Measurements from ENCODE around the gene ENG. TPM values are rescaled to one million over a fixed set of nuclear protein-coding genes. Genes with fewer than 3 reads are reported as not detected.
A peak's percentile ranks its signal among the peaks of the same experiment; 100 is the strongest.

The ENG gene
- total RNA-seq, 1 donor from 2014 or later: 9.4 TPM

DNA sequence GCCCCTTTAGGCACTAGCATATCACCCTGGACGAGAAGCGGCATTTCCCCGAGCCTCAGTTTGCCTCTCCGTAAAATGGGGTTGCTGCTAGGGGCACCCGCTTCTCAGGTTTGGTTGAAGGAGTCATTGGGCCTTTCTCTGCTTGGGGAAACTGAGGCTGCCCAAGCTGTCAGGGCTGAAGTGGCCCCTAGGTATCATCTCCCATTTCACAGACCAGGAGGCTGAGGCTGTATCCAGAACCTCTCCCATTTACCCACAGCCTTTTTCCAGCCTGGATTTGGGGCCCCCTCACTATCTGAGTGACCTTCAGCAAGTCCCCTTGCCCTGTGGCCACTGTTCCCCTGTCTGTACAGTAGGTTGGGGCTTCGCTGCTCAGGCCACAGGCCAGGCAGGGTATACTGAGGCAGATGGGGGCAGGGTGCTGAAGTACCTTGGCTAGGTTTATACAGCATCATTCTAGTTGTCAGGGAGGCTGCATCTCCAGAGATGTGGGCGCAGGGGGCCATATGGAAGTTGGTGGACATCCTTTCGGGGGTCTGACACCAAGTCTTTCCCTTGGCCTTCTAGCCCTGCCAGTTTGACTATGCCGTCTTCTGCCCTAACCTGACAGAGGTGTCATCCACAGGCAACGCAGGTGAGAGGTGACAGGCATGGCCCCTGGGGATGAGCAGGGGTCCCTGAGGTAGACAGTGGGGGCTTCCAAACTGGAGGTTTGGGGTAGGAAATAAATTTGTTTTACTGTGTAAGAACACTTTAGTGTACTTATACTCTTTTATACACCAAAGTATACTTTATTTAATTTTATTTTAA is 43.9 kb downstream of the ENG start:
- Histone ChIP-seq H3K4me1 (ENCODE audit: control insufficient read depth in 3 of 3, insufficient read depth in 3 of 3, low read length in 3 of 3) (peaks cover 0 to 4% (median 3%) of the 10 kb centered on the region in 3 donors), H3K4me3 (ENCODE audit: low read length in 3 of 3) (no peak overlapping the region), H3K27ac (ENCODE audit: low read depth, low read length) (no peak overlapping the region), H3K9me3 (ENCODE audit: control insufficient read depth in 3 of 3, low read length in 3 of 3) (no peaks in the 10 kb centered on the region), H3K27me3 (ENCODE audit: control insufficient read depth in 3 of 3, insufficient read depth in 3 of 3, low read length in 3 of 3) (no peaks in the 10 kb centered on the region), H3K36me3 (ENCODE audit: control insufficient read depth in 3 of 3, insufficient read depth in 3 of 3, low read length in 3 of 3) (peaks cover 58 to 67% (median 58%) of the 10 kb centered on the region in 3 donors), H3K9ac (ENCODE audit: low read depth in 1 of 3, low read length in 3 of 3) (no peak overlapping the region)

DNA sequence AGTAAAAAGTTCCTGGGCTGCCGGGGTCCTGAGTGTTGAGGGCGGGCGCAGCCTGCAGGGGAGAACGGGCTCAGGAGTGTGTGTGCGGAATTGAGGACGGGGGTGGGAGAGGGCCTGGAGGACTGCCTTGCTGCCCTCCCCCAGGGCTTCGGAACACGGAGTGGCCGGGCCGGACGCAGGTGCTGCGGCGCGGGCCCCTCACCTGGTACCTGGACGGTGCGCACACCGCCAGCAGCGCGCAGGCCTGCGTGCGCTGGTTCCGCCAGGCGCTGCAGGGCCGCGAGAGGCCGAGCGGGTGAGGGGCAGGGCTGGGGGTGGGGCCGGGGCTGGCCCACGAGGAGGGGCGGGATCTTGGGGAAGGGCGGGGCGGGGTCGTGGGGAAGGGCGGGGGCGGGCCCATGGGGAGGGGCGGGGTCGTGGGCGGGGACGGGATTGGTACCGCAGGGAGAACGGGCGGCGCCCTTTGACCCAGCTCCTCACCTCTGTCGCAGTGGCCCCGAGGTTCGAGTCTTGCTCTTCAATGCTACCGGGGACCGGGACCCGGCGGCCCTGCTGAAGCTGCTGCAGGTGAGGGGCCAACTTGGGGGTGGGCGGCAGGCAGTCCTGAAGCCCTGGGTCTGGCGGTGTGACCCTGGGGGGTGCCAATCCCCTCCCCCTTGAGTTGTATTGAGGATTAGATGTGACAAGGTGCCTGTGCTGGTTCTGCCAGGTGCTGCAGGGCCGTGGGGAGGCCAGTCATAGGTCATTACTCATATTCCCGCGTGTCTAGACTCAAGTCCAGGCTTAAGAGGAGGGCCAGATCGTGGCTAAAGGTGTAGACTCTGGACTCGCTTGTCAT is 44.7 kb downstream of the ENG start:
- Histone ChIP-seq H3K27me3 (ENCODE audit: control insufficient read depth in 3 of 3, insufficient read depth in 3 of 3, low read length in 3 of 3) (no peaks in the 10 kb centered on the region), H3K36me3 (ENCODE audit: control insufficient read depth in 3 of 3, insufficient read depth in 3 of 3, low read length in 3 of 3) (peaks cover 52 to 59% (median 52%) of the 10 kb centered on the region in 3 donors), H3K9ac (ENCODE audit: low read depth in 1 of 3, low read length in 3 of 3) (no peak overlapping the region), H3K4me3 (ENCODE audit: low read length in 3 of 3) (no peak overlapping the region), H3K4me1 (ENCODE audit: control insufficient read depth in 3 of 3, insufficient read depth in 3 of 3, low read length in 3 of 3) (peaks cover under 1 to 5% (median 3%) of the 10 kb centered on the region in 3 donors), H3K27ac (ENCODE audit: low read depth, low read length) (no peak overlapping the region), H3K9me3 (ENCODE audit: control insufficient read depth in 3 of 3, low read length in 3 of 3) (no peaks in the 10 kb centered on the region)

GRCh38 chr9:127809002-127809539 is 45.4 kb downstream of the ENG start:
- Histone ChIP-seq H3K4me1 (ENCODE audit: control insufficient read depth in 3 of 3, insufficient read depth in 3 of 3, low read length in 3 of 3) (peaks cover 7 to 12% (median 9%) of the 10 kb centered on the region in 3 donors), H3K36me3 (ENCODE audit: control insufficient read depth in 3 of 3, insufficient read depth in 3 of 3, low read length in 3 of 3) (peaks cover 50 to 56% (median 53%) of the 10 kb centered on the region in 3 donors), H3K4me3 (ENCODE audit: low read length in 3 of 3) (no peak overlapping the region), H3K27me3 (ENCODE audit: control insufficient read depth in 3 of 3, insufficient read depth in 3 of 3, low read length in 3 of 3) (no peaks in the 10 kb centered on the region), H3K9me3 (ENCODE audit: control insufficient read depth in 3 of 3, low read length in 3 of 3) (no peaks in the 10 kb centered on the region), H3K9ac (ENCODE audit: low read depth in 1 of 3, low read length in 3 of 3) (no peak overlapping the region), H3K27ac (ENCODE audit: low read depth, low read length) (no peak overlapping the region)

GRCh38 chr9:127808347-127809001 is 46.0 kb downstream of the ENG start:
- peaks cover 46 to 50% (median 47%) of the 10 kb centered on the region in 3 donors for H3K36me3 ChIP-seq (ENCODE audit: control insufficient read depth in 3 of 3, insufficient read depth in 3 of 3, low read length in 3 of 3)
- no peak overlapping the region for H3K4me3 ChIP-seq (ENCODE audit: low read length in 3 of 3)
- peaks cover 13 to 18% (median 15%) of the 10 kb centered on the region in 3 donors for H3K4me1 ChIP-seq (ENCODE audit: control insufficient read depth in 3 of 3, insufficient read depth in 3 of 3, low read length in 3 of 3)
- no peaks in the 10 kb centered on the region for H3K27me3 ChIP-seq (ENCODE audit: control insufficient read depth in 3 of 3, insufficient read depth in 3 of 3, low read length in 3 of 3)
- H3K9ac ChIP-seq (ENCODE audit: low read depth in 1 of 3, low read length in 3 of 3): no peak overlapping the region
- H3K9me3 ChIP-seq (ENCODE audit: control insufficient read depth in 3 of 3, low read length in 3 of 3): no peaks in the 10 kb centered on the region
- H3K27ac ChIP-seq (ENCODE audit: low read depth, low read length): no peak overlapping the region

DNA sequence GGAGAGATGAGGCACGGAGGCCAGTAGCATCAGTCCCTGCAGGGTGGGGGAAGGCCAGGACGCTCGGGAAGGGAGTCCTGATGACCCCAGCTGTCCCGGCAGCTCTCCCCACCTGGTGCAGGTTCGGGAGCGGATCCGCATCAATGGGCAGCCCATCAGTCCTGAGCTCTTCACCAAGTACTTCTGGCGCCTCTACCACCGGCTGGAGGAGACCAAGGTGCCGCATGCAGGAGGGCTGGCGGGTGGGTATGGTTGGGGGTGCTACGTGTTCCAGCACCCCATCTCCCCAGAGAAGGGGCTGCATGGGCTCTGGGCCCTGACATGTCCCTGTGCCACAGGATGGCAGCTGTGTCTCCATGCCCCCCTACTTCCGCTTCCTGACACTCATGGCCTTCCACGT is 47.6 kb downstream of the ENG start:
- H3K9me3 ChIP-seq (ENCODE audit: control insufficient read depth in 3 of 3, low read length in 3 of 3): no peaks in the 10 kb centered on the region
- H3K27me3 ChIP-seq (ENCODE audit: control insufficient read depth in 3 of 3, insufficient read depth in 3 of 3, low read length in 3 of 3): no peaks in the 10 kb centered on the region
- H3K36me3 ChIP-seq (ENCODE audit: control insufficient read depth in 3 of 3, insufficient read depth in 3 of 3, low read length in 3 of 3): peaks cover 38 to 41% (median 40%) of the 10 kb centered on the region in 3 donors
- H3K27ac ChIP-seq (ENCODE audit: low read depth, low read length): no peak overlapping the region
- H3K9ac ChIP-seq (ENCODE audit: low read depth in 1 of 3, low read length in 3 of 3): no peak overlapping the region
- no peak overlapping the region for H3K4me3 ChIP-seq (ENCODE audit: low read length in 3 of 3)
- H3K4me1 ChIP-seq (ENCODE audit: control insufficient read depth in 3 of 3, insufficient read depth in 3 of 3, low read length in 3 of 3): peaks cover 20 to 26% (median 25%) of the 10 kb centered on the region in 3 donors

DNA sequence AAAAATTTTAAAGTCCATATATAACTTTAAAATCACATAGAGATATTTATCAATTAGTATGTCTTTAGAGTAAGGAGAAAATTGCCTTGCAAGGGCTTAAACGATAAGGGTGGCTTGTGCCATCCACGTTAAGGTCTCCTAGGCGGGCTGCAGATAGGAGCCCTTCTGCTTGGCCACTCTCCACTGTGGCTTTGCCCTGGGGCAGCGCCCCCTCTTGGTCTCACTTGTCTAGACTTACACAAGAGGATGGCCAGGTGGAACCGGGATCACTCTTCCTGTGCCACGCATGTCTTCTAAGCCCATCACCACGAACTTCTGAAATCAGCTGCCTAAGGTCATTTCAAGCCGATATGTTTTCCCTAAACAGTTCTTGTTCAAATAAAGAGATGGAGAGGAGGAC is 48.8 kb downstream of the ENG start:
- H3K36me3 ChIP-seq (ENCODE audit: control insufficient read depth in 3 of 3, insufficient read depth in 3 of 3, low read length in 3 of 3): peaks cover 35 to 38% (median 37%) of the 10 kb centered on the region in 3 donors
- no peaks in the 10 kb centered on the region for H3K9me3 ChIP-seq (ENCODE audit: control insufficient read depth in 3 of 3, low read length in 3 of 3)
- H3K4me1 ChIP-seq (ENCODE audit: control insufficient read depth in 3 of 3, insufficient read depth in 3 of 3, low read length in 3 of 3): peaks cover 21 to 28% (median 27%) of the 10 kb centered on the region in 3 donors
- peak overlapping the region in 1 of 3 donors; percentile 25 for H3K9ac ChIP-seq (ENCODE audit: low read depth in 1 of 3, low read length in 3 of 3)
- no peaks in the 10 kb centered on the region for H3K27me3 ChIP-seq (ENCODE audit: control insufficient read depth in 3 of 3, insufficient read depth in 3 of 3, low read length in 3 of 3)
- no peak overlapping the region for H3K27ac ChIP-seq (ENCODE audit: low read depth, low read length)
- H3K4me3 ChIP-seq (ENCODE audit: low read length in 3 of 3): no peak overlapping the region

- Histone ChIP-seq H3K9ac (ENCODE audit: low read depth in 1 of 3, low read length in 3 of 3) (peak overlapping the region; percentile 90 to 98 (median 92)), H3K27ac (ENCODE audit: low read depth, low read length) (peak overlapping the region; percentile 85)
Observed at GRCh38 chr9:127803507-127804352, 50.7 kb downstream of the ENG start.

GRCh38 chr9:127802576-127803443 is 51.6 kb downstream of the ENG start, which contains the start of gene FPGS:
Gene FPGS (plus strand): TSS chr9:127802882. CDS start chr9:127802925, 43 bp downstream.
- Histone ChIP-seq H3K27me3 (ENCODE audit: control insufficient read depth in 3 of 3, insufficient read depth in 3 of 3, low read length in 3 of 3) (no peaks in the 10 kb centered on the region), H3K9me3 (ENCODE audit: control insufficient read depth in 3 of 3, low read length in 3 of 3) (no peaks in the 10 kb centered on the region), H3K36me3 (ENCODE audit: control insufficient read depth in 3 of 3, insufficient read depth in 3 of 3, low read length in 3 of 3) (peaks cover 18 to 19% (median 19%) of the 10 kb centered on the region in 3 donors), H3K9ac (ENCODE audit: low read depth in 1 of 3, low read length in 3 of 3) (peak within 1 kb of the TSS; percentile 90 to 98 (median 92)), H3K4me1 (ENCODE audit: control insufficient read depth in 3 of 3, insufficient read depth in 3 of 3, low read length in 3 of 3) (peaks cover 21 to 28% (median 27%) of the 10 kb centered on the region in 3 donors), H3K27ac (ENCODE audit: low read depth, low read length) (peak within 1 kb of the TSS; percentile 85), H3K4me3 (ENCODE audit: low read length in 3 of 3) (peak within 1 kb of the TSS; percentile 89 to 93 (median 90))

More at GRCh38 chr9:127803507-127804352, 50.7 kb downstream of the ENG start:
- Histone ChIP-seq H3K27me3 (ENCODE audit: control insufficient read depth in 3 of 3, insufficient read depth in 3 of 3, low read length in 3 of 3) (no peaks in the 10 kb centered on the region), H3K4me3 (ENCODE audit: low read length in 3 of 3) (peak overlapping the region; percentile 89 to 93 (median 90)), H3K4me1 (ENCODE audit: control insufficient read depth in 3 of 3, insufficient read depth in 3 of 3, low read length in 3 of 3) (peaks cover 21 to 28% (median 27%) of the 10 kb centered on the region in 3 donors), H3K36me3 (ENCODE audit: control insufficient read depth in 3 of 3, insufficient read depth in 3 of 3, low read length in 3 of 3) (peaks cover 27 to 28% (median 27%) of the 10 kb centered on the region in 3 donors), H3K9me3 (ENCODE audit: control insufficient read depth in 3 of 3, low read length in 3 of 3) (no peaks in the 10 kb centered on the region)

Data from skeletal muscle tissue (tissue), 4 donors.